Measurements from ENCODE around the gene ZBED6. TPM values are rescaled to one million over a fixed set of nuclear protein-coding genes. Genes with fewer than 3 reads are reported as not detected.

ZBED6 gene
- total and polyA plus RNA-seq, 7 donors, result 0.46 to 39.1 (median 20.9) TPM

- DNase-seq (no peak), ATAC-seq (peak in 2 of 4 donors; percentile 35 to 41)
- Histone ChIP-seq H3K4me1 (peaks cover 9% of the 10 kb centered on the region), H3K27me3 (ENCODE audit: insufficient read depth in 3 of 3, low read length in 2 of 3) (no peaks in the 10 kb centered on the region), H3K27ac (no peak overlapping the region), H3K9me3 (no peaks in the 10 kb centered on the region), H3K36me3 (ENCODE audit: insufficient read depth in 1 of 2, low read depth in 1 of 2) (peaks cover 6 to 77% of the 10 kb centered on the region in 2 donors), H3K4me3 (no peak overlapping the region)
- 96 to 100% (median 97%) methylated on average over 2 of the region's 2 CpGs for WGBS, 3 donors
- TF ChIP-seq CTCF (IDR thresholded peaks at IDR 0.05), result no peak
- intact Hi-C loops (cut with DNase I), result no loop called here
Observed at GRCh38 chr1:203813581-203814341, 18.3 kb downstream of the ZBED6 start.

- WGBS, 3 donors, result 73 to 87% (median 80%) methylated on average over 6 of the region's 6 CpGs
- Histone ChIP-seq H3K36me3 (ENCODE audit: insufficient read depth in 1 of 2, low read depth in 1 of 2) (peaks cover 8 to 99% of the 10 kb centered on the region in 2 donors), H3K4me1 (peaks cover 16% of the 10 kb centered on the region), H3K27me3 (ENCODE audit: insufficient read depth in 3 of 3, low read length in 2 of 3) (no peaks in the 10 kb centered on the region), H3K9me3 (no peaks in the 10 kb centered on the region), H3K27ac (no peak overlapping the region), H3K4me3 (no peak overlapping the region)
- ATAC-seq (peak in 1 of 4 donors; percentile 14), DNase-seq (no peak)
- no peak for TF ChIP-seq CTCF (IDR thresholded peaks at IDR 0.05)
- intact Hi-C loops (cut with DNase I), result no loop called here
Observed at GRCh38 chr1:203818399-203818798, 23.0 kb downstream of the ZBED6 start.

DNA sequence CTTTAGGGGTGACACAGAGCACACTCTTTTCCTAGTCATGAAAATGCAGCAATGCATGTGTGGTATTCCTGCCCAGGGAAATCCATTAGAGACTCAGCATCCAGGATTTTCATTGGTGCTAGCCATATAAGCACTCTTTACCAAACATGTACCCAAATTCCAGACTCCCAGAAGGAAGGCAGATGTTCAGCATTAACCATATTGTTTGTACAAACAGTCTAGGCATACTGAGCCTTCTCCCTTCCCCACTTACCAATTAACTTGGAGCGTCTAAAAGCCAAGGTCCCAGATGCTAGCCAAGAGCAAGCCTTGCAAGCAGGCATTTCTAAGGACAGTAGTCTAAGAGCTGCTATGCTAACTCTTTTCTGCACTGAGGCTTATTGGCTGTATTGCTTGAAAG is 27.9 kb downstream of the ZBED6 start:
- Histone ChIP-seq H3K9me3 (no peaks in the 10 kb centered on the region), H3K27me3 (ENCODE audit: insufficient read depth in 3 of 3, low read length in 2 of 3) (no peaks in the 10 kb centered on the region), H3K4me3 (no peak overlapping the region), H3K36me3 (ENCODE audit: insufficient read depth in 1 of 2, low read depth in 1 of 2) (peaks cover 6 to 90% of the 10 kb centered on the region in 2 donors), H3K27ac (no peak overlapping the region), H3K4me1 (peaks cover 20% of the 10 kb centered on the region)
- TF ChIP-seq CTCF (IDR thresholded peaks at IDR 0.05), result no peak
- 65 to 74% (median 66%) methylated on average over 1 of the region's 1 CpG for WGBS, 3 donors
- ATAC-seq, result no peak
- intact Hi-C loops (cut with DNase I), result no loop called here
- DNase-seq, result no peak

DNA sequence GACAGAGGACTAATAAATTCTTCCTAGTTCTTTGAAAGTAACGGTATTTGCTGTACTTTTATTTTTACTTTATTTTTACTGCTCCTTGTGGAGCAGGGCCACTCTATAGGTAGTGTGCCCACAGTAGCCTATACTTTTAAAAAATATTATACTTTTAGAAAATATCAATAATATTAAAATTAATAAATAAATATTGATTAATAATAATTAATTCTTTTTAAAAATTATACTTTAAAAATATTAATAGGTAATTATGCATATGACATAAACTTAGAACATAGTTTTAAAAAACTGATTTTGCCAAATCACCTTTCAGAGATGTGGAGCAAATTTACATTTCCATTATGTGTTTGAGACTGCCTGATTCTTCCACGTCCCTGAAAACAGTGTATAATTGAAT is 30.8 kb downstream of the ZBED6 start:
- H3K9me3 ChIP-seq, result no peaks in the 10 kb centered on the region
- ATAC-seq, result no peak
- no peaks in the 10 kb centered on the region for H3K27me3 ChIP-seq (ENCODE audit: insufficient read depth in 3 of 3, low read length in 2 of 3)
- no peak overlapping the region for H3K4me3 ChIP-seq
- no peak for DNase-seq
- no peak for TF ChIP-seq CTCF (IDR thresholded peaks at IDR 0.05)
- peaks cover 6 to 90% of the 10 kb centered on the region in 2 donors for H3K36me3 ChIP-seq (ENCODE audit: insufficient read depth in 1 of 2, low read depth in 1 of 2)
- WGBS, 3 donors, result 92 to 94% (median 93%) methylated on average over 2 of the region's 2 CpGs
- H3K27ac ChIP-seq, result no peak overlapping the region
- intact Hi-C loops (cut with DNase I), result no loop called here
- H3K4me1 ChIP-seq, result peaks cover 16% of the 10 kb centered on the region

GRCh38 chr1:203828002-203828401 is 32.6 kb downstream of the ZBED6 start:
- H3K36me3 ChIP-seq (ENCODE audit: insufficient read depth in 1 of 2, low read depth in 1 of 2), result peaks cover 2 to 90% of the 10 kb centered on the region in 2 donors
- H3K9me3 ChIP-seq, result no peaks in the 10 kb centered on the region
- WGBS, 3 donors, result 88 to 91% (median 90%) methylated on average over 5 of the region's 5 CpGs
- peaks cover 10% of the 10 kb centered on the region for H3K4me1 ChIP-seq
- no peak for TF ChIP-seq CTCF (IDR thresholded peaks at IDR 0.05)
- no peak overlapping the region for H3K4me3 ChIP-seq
- H3K27me3 ChIP-seq (ENCODE audit: insufficient read depth in 3 of 3, low read length in 2 of 3), result no peaks in the 10 kb centered on the region
- no peak for DNase-seq
- ATAC-seq, result no peak
- no peak overlapping the region for H3K27ac ChIP-seq
- intact Hi-C loops (cut with DNase I), result no loop called here
